SK-N-SH (cell line): Measurements from ENCODE around the gene LSM14A.

Source experiments
- POLR2AphosphoS5 ChIP-seq: IDR thresholded peaks from 2 replicates; pipeline ENCODE4 v1.6.1; 2012; ENCODE audit warnings: low read depth, low read length
- RAD21 ChIP-seq: IDR thresholded peaks from 2 replicates; pipeline ENCODE4 v1.6.1; 2012; ENCODE audit warnings: mild to moderate bottlenecking, low read length

DNA sequence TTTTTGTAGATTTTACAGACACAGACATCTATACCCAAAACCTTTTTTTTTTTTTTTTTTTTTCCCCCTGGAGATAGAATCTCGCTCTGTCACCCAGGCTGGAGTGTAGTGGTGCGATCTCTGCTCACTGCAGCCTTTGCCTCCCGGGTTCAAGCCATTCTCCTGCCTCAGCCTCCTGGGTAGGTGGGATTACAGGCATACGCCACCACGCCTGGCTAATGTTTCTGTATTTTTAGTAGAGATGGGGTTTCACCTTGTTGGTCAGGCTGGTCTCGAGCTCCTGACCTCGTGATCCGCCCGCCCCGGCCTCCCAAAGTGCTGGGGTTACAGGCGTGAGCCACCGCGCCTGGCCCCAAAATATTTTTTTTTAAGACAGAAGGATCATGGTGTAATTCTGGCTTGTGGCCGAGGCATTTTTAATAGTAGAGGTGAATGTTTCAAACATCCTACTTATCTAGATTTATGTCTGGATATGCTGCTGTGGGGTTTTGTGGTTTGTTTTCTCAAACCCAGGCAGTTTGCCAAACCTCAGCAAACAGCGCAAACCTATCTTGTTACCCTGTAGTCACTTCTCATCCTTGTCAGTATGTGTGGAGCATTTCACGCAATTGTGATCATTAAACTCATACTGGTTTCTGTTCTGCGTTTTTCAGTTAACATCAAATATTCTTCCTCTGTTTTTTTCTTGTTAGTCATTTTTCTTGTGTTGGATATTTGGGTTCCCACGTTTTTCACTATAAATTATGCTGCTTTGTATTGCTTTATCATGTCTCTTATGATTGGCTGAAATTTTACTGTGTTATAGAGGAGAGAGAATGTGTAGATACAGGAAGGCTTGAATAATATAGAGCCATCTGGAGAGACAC is 45.9 kb downstream of the LSM14A start:
- TF ChIP-seq POLR2AphosphoS5 (peak; percentile 87; the same call in 1 of the 2 replicates), RAD21 (no peak)
